Endothelial cell of umbilical vein (primary cell): ENCODE results near the gene CDC42BPB. TPM values are rescaled to one million over a fixed set of nuclear protein-coding genes. Genes with fewer than 3 reads are reported as not detected.

Experiments
- BruUV-seq: library from RNA; stranded (reverse); fragments of 400-500 nt; replicated peaks from 2 replicates; lab custom pipeline; 2021; lab: Mats Ljungman, UMichigan
- CTCF ChIA-PET: fragments of 300-600, 350-600 bp; sonication (Branson Sonifier 250); formaldehyde crosslinking; loops from one replicate; lab custom pipeline; 2021; ENCODE audit warnings: antibody characterized with exemption, inconsistent platforms; lab: Charles Lee
- POLR2A ChIA-PET: fragments of 300-600, 350-600 bp; sonication (Branson Sonifier 250); formaldehyde crosslinking; loops from one replicate; lab custom pipeline; 2021; ENCODE audit warnings: antibody characterized with exemption, inconsistent platforms; lab: Charles Lee
- DNase-seq: peaks from one replicate; pipeline ENCODE4 v3.0.0-alpha.2; 2011; ENCODE audit warnings: low read depth, low spot score
- FAIRE-seq: peaks from 2 replicates; lab custom pipeline; 2011; peaks lifted over from hg19 to GRCh38; lab: Jason Lieb, UNC
- H2AFZ ChIP-seq: 2 replicates; pipeline ENCODE4 v1.6.0; 2012; ENCODE audit warnings: low read depth, low read length, control low read depth, inconsistent platforms
- H3K27ac ChIP-seq: 2 replicates; pipeline ENCODE4 v1.5.1; 2011; ENCODE audit warnings: low read depth, mild to moderate bottlenecking, control low read depth, low read length, moderate library complexity; ENCODE audit not compliant: insufficient read depth
- H3K27me3 ChIP-seq, 2 experiments: 2 replicates each; pipeline versions ENCODE4 v1.6.0 to v1.6.1; 2011; ENCODE audit warnings: low read length in 2 of 2, mixed read lengths in 1 of 2; ENCODE audit not compliant: control insufficient read depth in 2 of 2, insufficient read depth in 2 of 2
- H3K36me3 ChIP-seq, 2 experiments: 2 replicates in 1 of 2; 3 replicates in 1 of 2; pipeline ENCODE4 v1.5.1; 2011; ENCODE audit warnings: low read length in 2 of 2, mild to moderate bottlenecking in 1 of 2, moderate library complexity in 1 of 2; ENCODE audit not compliant: control insufficient read depth in 2 of 2, insufficient read depth in 2 of 2; ENCODE audit errors: extremely low read depth in 1 of 2
- H3K4me1 ChIP-seq: 3 replicates; pipeline ENCODE4 v1.5.1; 2011; ENCODE audit warnings: mild to moderate bottlenecking, low read length; ENCODE audit not compliant: control insufficient read depth, insufficient read depth; ENCODE audit errors: extremely low read depth
- H3K4me2 ChIP-seq: 2 replicates; pipeline ENCODE4 v1.6.1; 2011; ENCODE audit warnings: low read length, control low read depth, mixed read lengths; ENCODE audit not compliant: insufficient read depth
- H3K4me3 ChIP-seq, 3 experiments: fragments of 200-600 bp in 1 of 3; sonication (generic), shearing (Covaris generic) in 1 of 3; replicated peaks in 1 of 3; 2 replicates each; pipeline ENCODE4 v1.5.1; 2011 to 2016; ENCODE audit warnings: control low read depth in 3 of 3, low read length in 3 of 3, mild to moderate bottlenecking in 2 of 3, inconsistent platforms in 1 of 3, low read depth in 1 of 3, moderate library complexity in 1 of 3; ENCODE audit not compliant: insufficient read depth in 1 of 3
- H3K79me2 ChIP-seq: 2 replicates; pipeline ENCODE4 v1.6.0; 2012; ENCODE audit warnings: low read length, inconsistent platforms; ENCODE audit not compliant: control insufficient read depth, insufficient read depth
- H3K9ac ChIP-seq: replicated peaks from 2 replicates; pipeline ENCODE3; 2011; ENCODE audit warnings: low read length, control low read depth; ENCODE audit not compliant: insufficient read depth; ENCODE audit errors: extremely low read depth
- H3K9me1 ChIP-seq: replicated peaks from 3 replicates; pipeline ENCODE4 v1.6.0; 2011; ENCODE audit warnings: mild to moderate bottlenecking, low read length; ENCODE audit not compliant: control insufficient read depth, insufficient read depth; ENCODE audit errors: extremely low read depth
- H3K9me3 ChIP-seq: replicated peaks from 2 replicates; pipeline ENCODE4 v1.5.1; 2012; ENCODE audit warnings: low read length, inconsistent platforms; ENCODE audit not compliant: control insufficient read depth, insufficient read depth
- H4K20me1 ChIP-seq: replicated peaks from 2 replicates; pipeline ENCODE3; 2011; ENCODE audit warnings: mild to moderate bottlenecking, low read length; ENCODE audit not compliant: control insufficient read depth, insufficient read depth; ENCODE audit errors: extremely low read depth
- EZH2 ChIP-seq: IDR thresholded peaks from 2 replicates; pipeline ENCODE4 v1.6.1; 2012; ENCODE audit warnings: borderline replicate concordance, low read depth, mild to moderate bottlenecking, moderate library complexity, low read length, inconsistent platforms; ENCODE audit not compliant: severe bottlenecking
- dilution Hi-C: fragments of 300-500 bp; cut with MboI; formaldehyde crosslinking; loops from one replicate; pipeline ENCODE4 v1.15.0; 2019; ENCODE audit warnings: low sequenced_read_pairs; ENCODE audit not compliant: extremely low pct_ligation_motif_present
- intact Hi-C: fragments of 100-400 bp; cut with micrococcal nuclease; formaldehyde crosslinking; loops from one replicate; pipeline ENCODE4 v1.10.0; 2022
- polyA plus RNA-seq, 4 experiments: library from polyadenylated mRNA; depleted of rRNA in 3 of 4; stranded (reverse) in 3 of 4; unstranded in 1 of 4; fragments of >200 nt; gene quantifications; 2 replicates each; pipeline versions ENCODE4 v1.2.1 to v1.2.3, GENCODE V29; 2011 to 2012; ENCODE audit warnings: missing spikeins in 1 of 4
- total RNA-seq: library from RNA; stranded (reverse); gene quantifications from 2 replicates; pipeline ENCODE4 v1.2.3, GENCODE V29; 2021
- TF ChIP-seq, protein P1 (sequence below), 2 donors: IDR thresholded peaks; 1 replicate in 1 of 2; 2 replicates in 1 of 2; pipeline ENCODE4 v1.5.1; 2011; ENCODE audit warnings: low read length in 2 of 2, mild to moderate bottlenecking in 2 of 2, moderate library complexity in 2 of 2, control low read depth in 1 of 2, inconsistent platforms in 1 of 2, low read depth in 1 of 2; ENCODE audit not compliant: insufficient read depth in 1 of 2; ENCODE audit errors: extremely low read depth in 1 of 2
- TF ChIP-seq, protein P2 (sequence below): IDR thresholded peaks from 2 replicates; pipeline ENCODE4 v1.6.1; 2011; ENCODE audit not compliant: insufficient read depth, insufficient read length

CDC42BPB gene
- total and polyA plus RNA-seq, 2 donors (not counting 3 experiments of a cell fraction or from before 2014, with no cell fraction given): 82.6 to 131 TPM

DNA sequence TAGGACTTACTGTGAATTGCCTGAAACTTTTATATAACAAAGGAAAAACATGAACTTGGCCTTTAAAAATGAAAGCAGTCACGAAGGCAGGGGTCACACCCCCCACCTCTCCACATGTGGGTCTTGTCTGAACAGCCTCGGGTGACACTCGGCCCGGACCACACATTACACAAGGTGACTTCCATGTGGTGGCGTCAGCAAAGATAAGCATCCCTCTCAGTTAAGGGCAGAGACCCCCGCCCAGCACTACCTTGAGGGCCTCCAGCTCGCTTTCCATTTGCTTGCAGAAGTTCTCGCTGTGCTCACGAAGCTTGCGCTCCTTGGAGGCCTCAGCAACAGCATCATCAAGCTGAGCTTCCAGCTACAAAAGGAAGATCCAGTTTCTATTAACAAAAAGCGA is 87.4 kb downstream of the CDC42BPB start:
- Histone ChIP-seq H3K79me2 (no peaks in the 10 kb centered on the region), H2AFZ (no peak overlapping the region), H3K27me3 (no peaks in the 10 kb centered on the region), H3K4me2 (no peak overlapping the region), H3K27ac (no peak overlapping the region), H3K9ac (no peak overlapping the region), H3K9me1 (no peaks in the 10 kb centered on the region), H4K20me1 (no peaks in the 10 kb centered on the region), H3K9me3 (no peaks in the 10 kb centered on the region), H3K36me3 (peaks cover 32 to 59% of the 10 kb centered on the region in 2 experiments), H3K4me1 (no peaks in the 10 kb centered on the region), H3K4me3 (no peak overlapping the region)
- DNase-seq (no peak), FAIRE-seq (no peak)
- CTCF ChIA-PET: interaction anchor here (1.0 kb wide), 1 partner anchor 14 kb away, joined by 3 read pairs; no protein-coding TSS in a partner anchor
- TF ChIP-seq, protein P1, sequence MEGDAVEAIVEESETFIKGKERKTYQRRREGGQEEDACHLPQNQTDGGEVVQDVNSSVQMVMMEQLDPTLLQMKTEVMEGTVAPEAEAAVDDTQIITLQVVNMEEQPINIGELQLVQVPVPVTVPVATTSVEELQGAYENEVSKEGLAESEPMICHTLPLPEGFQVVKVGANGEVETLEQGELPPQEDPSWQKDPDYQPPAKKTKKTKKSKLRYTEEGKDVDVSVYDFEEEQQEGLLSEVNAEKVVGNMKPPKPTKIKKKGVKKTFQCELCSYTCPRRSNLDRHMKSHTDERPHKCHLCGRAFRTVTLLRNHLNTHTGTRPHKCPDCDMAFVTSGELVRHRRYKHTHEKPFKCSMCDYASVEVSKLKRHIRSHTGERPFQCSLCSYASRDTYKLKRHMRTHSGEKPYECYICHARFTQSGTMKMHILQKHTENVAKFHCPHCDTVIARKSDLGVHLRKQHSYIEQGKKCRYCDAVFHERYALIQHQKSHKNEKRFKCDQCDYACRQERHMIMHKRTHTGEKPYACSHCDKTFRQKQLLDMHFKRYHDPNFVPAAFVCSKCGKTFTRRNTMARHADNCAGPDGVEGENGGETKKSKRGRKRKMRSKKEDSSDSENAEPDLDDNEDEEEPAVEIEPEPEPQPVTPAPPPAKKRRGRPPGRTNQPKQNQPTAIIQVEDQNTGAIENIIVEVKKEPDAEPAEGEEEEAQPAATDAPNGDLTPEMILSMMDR (IDR thresholded peaks at IDR 0.05; ENCODE audit: extremely low read depth in 1 of 2, insufficient read depth in 1 of 2, low read depth in 1 of 2, low read length in 2 of 2): no peak
- TF ChIP-seq, protein P2, sequence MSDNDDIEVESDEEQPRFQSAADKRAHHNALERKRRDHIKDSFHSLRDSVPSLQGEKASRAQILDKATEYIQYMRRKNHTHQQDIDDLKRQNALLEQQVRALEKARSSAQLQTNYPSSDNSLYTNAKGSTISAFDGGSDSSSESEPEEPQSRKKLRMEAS: no peak
- no peak for TF ChIP-seq EZH2
- intact Hi-C loops (loop anchor here (5.0 kb wide), 1 partner anchor 87 kb away; the partner anchor contains the start of gene CDC42BPB), dilution Hi-C loops (no loop called here)
- POLR2A ChIA-PET: no interaction called here
- BruUV-seq: no TSS peak
